Mononuclear cell (primary cell): ENCODE data around the gene SH3RF1. TPM values are rescaled to one million over a fixed set of nuclear protein-coding genes. Genes with fewer than 3 reads are reported as not detected.

Experiments
- H3K27me3 ChIP-seq: 2 replicates; pipeline ENCODE4 v1.6.0; 2011; ENCODE audit warnings: low read length, control low read depth; ENCODE audit not compliant: insufficient read depth
- H3K4me1 ChIP-seq: 2 replicates; pipeline ENCODE4 v1.5.1; 2011; ENCODE audit warnings: mild to moderate bottlenecking, low read length, control low read depth; ENCODE audit not compliant: insufficient read depth
- H3K4me3 ChIP-seq: 2 replicates; pipeline ENCODE4 v1.5.1; 2011; ENCODE audit warnings: mild to moderate bottlenecking, low read length, moderate library complexity
- H3K9me3 ChIP-seq: 2 replicates; pipeline ENCODE4 v1.5.1; 2011; ENCODE audit warnings: low read depth, mild to moderate bottlenecking, control low read depth, low read length
- total RNA-seq: library from RNA; depleted of rRNA; stranded (reverse); fragments of >200 nt; gene quantifications from one replicate; pipeline ENCODE4 v1.2.3, GENCODE V29; 2012

Gene SH3RF1
- total RNA-seq, 1 donor: 0.94 TPM

DNA sequence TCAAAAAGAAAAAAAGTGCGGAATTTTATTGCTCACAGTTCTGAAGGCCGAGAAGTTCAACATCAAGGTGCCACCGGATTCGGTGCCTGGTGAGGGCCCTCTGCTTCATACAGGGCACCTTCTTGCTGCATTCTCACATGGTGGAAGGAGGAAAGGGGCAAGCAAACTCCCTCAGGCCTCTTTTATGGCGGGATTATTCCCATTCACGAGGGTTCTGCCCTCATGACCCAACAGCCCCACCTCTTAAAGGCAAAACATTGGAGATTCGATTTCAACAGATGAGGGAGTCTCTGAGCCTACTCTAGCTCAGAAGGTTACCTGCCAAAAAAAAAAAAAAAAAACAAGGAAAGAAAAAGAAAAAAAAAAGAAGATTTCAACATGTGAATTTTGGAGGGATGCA, 196.6 kb downstream of the SH3RF1 start:
- H3K4me1 ChIP-seq: peaks cover 3% of the 10 kb centered on the region
- no peaks in the 10 kb centered on the region for H3K27me3 ChIP-seq
- H3K9me3 ChIP-seq: no peaks in the 10 kb centered on the region
- H3K4me3 ChIP-seq: no peak overlapping the region

GRCh38 chr4:169071747-169072146, 199.0 kb downstream of the SH3RF1 start:
- Histone ChIP-seq H3K9me3 (no peaks in the 10 kb centered on the region), H3K27me3 (no peaks in the 10 kb centered on the region), H3K4me1 (peaks cover 5% of the 10 kb centered on the region), H3K4me3 (no peak overlapping the region)

DNA sequence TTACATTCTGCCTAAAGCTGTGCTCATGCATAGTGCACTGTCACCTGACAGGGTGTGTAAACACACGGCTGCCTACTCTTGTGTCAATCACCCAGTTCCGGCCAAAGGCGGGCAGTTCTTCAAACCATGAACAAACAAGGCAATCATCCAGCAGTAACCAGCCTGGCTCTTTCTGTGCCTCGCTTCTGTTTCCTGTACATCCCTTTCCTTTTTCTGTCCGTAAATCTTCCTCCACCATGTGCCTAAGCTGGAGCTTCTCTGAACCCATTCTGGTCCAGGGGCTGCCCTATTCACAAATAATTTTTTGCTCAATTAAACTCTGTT, 199.9 kb downstream of the SH3RF1 start:
- Histone ChIP-seq H3K4me3 (no peak overlapping the region), H3K4me1 (peaks cover 5% of the 10 kb centered on the region), H3K9me3 (no peaks in the 10 kb centered on the region), H3K27me3 (no peaks in the 10 kb centered on the region)

DNA sequence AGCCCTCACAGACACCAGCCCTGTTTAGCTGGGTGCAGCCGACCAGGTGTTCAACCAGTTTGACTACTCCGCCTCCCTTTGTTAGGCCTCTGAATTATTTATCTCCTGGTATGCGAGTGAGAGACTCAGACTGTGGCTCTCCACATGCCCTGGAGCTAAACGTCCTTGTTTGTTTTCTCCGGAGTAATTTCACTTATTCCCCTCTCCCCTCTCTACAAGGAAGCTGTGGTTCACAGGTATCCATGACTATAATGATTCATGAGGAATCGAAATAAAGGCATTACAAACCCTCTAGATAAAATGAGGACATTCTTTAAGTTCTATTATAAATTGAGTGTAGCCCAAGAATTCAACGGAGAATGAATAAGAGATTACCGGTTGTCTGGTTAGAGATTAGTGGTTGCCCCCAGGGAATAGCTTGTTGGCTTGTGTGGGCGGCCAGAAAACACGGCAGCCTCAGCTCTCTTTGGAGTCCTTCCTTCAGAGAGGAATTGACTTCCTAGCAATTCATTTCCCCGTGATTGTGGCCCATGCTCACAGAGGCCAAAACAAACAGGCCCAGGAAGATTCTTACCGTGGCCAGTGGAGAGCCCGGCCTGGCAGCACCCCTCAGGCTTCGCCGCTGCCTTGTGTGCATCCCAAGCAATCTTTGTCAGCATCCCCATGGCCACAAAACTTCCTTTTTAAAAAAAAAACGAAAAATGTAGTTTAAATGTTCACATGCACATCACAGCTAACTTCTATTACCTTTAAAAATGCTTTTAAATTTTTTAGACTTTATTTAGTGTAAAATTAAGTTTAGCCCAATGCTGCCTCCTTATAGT, 200.5 kb downstream of the SH3RF1 start:
- Histone ChIP-seq H3K9me3 (no peaks in the 10 kb centered on the region), H3K4me1 (peaks cover 5% of the 10 kb centered on the region), H3K27me3 (no peaks in the 10 kb centered on the region), H3K4me3 (no peak overlapping the region)

- Histone ChIP-seq H3K4me1 (peaks cover 5% of the 10 kb centered on the region), H3K9me3 (no peaks in the 10 kb centered on the region), H3K27me3 (no peaks in the 10 kb centered on the region), H3K4me3 (no peak overlapping the region)
Measured at GRCh38 chr4:169068423-169068822, 202.3 kb downstream of the SH3RF1 start.

GRCh38 chr4:169066934-169067333, 203.8 kb downstream of the SH3RF1 start:
- Histone ChIP-seq H3K4me3 (no peak overlapping the region), H3K27me3 (no peaks in the 10 kb centered on the region)

DNA sequence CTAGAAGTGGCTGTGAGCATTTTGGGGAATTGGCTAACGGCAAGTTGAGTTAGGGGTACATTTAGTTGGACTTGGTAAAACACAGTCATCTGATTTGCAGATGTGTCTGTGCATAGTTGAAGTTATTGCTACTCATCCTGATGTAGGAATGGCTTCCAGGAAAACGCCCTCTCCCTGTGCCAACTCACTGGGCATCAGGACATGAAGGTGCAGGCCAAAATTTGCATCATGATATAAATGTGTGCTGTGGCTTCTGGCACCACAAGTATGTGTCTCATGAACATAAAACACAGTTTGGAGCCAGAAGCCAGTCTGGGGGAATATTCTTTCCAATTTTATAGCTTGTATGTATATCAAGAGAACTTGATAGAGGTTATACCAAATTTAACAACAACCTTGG, 206.5 kb downstream of the SH3RF1 start:
- no peaks in the 10 kb centered on the region for H3K9me3 ChIP-seq
- H3K27me3 ChIP-seq: no peaks in the 10 kb centered on the region
- peaks cover 5% of the 10 kb centered on the region for H3K4me1 ChIP-seq
- H3K4me3 ChIP-seq: no peak overlapping the region

More at GRCh38 chr4:169066934-169067333, 203.8 kb downstream of the SH3RF1 start:
- Histone ChIP-seq H3K4me1 (peaks cover 5% of the 10 kb centered on the region), H3K9me3 (no peaks in the 10 kb centered on the region)

- Histone ChIP-seq H3K4me3 (no peak overlapping the region), H3K27me3 (no peaks in the 10 kb centered on the region), H3K9me3 (no peaks in the 10 kb centered on the region), H3K4me1 (peaks cover 3% of the 10 kb centered on the region)
Measured at GRCh38 chr4:169063441-169063840, 207.3 kb downstream of the SH3RF1 start.

DNA sequence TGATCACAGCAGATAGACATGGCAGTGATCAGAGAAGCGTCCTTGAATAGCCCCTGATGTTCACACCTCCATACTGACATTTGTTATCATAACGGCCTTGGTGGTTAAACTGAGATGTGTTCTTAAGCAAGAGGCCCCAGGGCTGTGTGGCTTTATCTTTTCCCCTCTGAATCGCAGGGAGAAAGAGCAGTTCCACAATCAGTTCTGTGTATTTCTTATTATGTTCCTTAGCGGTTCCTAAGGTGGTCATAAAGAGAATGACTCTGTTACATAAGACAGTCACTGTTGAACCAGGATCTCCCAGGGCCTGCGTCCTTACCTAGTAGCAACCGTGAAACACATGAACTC, 207.9 kb downstream of the SH3RF1 start:
- H3K9me3 ChIP-seq: no peaks in the 10 kb centered on the region
- no peaks in the 10 kb centered on the region for H3K27me3 ChIP-seq
- no peaks in the 10 kb centered on the region for H3K4me1 ChIP-seq
- no peak overlapping the region for H3K4me3 ChIP-seq

DNA sequence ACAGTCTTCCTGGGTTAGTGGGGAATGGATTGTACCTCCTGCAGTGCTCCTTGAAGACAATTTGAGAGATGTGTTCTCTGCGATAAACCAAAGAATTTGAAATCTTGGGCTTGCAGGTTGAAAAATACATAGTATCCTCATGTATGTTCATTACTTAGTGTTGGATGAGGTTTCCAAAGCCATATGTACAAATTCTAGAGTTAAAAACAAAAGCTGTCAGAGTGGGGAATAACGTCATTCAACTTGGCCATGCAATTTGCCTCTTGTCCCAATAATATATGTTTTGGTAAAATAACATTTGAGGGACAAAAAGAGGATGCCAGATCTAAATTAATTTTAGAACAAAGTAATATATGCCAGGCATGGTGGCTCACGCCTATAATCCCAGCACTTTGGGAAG, 209.4 kb downstream of the SH3RF1 start:
- Histone ChIP-seq H3K27me3 (no peaks in the 10 kb centered on the region), H3K4me3 (no peak overlapping the region), H3K9me3 (no peaks in the 10 kb centered on the region), H3K4me1 (no peaks in the 10 kb centered on the region)

DNA sequence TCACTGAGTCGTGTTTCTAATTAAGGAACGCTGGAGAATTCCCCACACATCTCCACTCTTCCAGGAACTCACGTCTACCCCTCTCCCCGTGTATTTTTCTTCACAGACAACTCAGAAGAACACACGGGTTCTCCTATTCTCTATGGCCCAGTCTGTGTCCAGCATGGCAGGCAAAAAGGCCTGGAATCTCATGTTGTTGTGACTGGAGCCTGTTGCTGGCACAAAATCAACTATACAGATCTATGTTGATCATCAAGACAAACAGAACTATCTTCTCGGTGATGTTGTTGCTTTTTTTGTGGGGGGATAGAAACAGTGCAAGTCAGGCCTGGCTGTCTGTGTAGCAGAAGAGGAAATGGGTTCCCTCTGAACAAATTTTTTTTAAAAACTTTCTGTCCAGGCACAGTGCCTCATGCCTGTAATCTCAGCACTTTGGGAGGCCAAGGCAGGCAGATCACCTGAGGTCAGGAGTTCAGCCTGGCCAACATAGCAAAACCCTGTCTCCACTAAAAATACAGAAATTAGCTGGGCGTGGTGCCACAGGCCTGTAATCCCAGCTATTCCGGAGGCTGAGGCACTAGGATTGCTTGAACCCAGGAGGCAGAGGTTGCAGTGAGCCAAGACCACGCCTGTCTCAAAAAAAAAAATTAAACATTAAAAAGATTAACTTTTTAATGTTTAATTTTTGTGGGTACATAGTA, 210.2 kb downstream of the SH3RF1 start:
- Histone ChIP-seq H3K4me1 (no peaks in the 10 kb centered on the region), H3K9me3 (no peaks in the 10 kb centered on the region), H3K4me3 (no peak overlapping the region), H3K27me3 (no peaks in the 10 kb centered on the region)

GRCh38 chr4:169059306-169060211, 211.2 kb downstream of the SH3RF1 start:
- no peaks in the 10 kb centered on the region for H3K27me3 ChIP-seq
- no peaks in the 10 kb centered on the region for H3K9me3 ChIP-seq
- H3K4me1 ChIP-seq: no peaks in the 10 kb centered on the region
- H3K4me3 ChIP-seq: no peak overlapping the region

GRCh38 chr4:169058312-169058711, 212.4 kb downstream of the SH3RF1 start:
- H3K9me3 ChIP-seq: no peaks in the 10 kb centered on the region
- H3K27me3 ChIP-seq: no peaks in the 10 kb centered on the region
- H3K4me1 ChIP-seq: no peaks in the 10 kb centered on the region
- no peak overlapping the region for H3K4me3 ChIP-seq

DNA sequence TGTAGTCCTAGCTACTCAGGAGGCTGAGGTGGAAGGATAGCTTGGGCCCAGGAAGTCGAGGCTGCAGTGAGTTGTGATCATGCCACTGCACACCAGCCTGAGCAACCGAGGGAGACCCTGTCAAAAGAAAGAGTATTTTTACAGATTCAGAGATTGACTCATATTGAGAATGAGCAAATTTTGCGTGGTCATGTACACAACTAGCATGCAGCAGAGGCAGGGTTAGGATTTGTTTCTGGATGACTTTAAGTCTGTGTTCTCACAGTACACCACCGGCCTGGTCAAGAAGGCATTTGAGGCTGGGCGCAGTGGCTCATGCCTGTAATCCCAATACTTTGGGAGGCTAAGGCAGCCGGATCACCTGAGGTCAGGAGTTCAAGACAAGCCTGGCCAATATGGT, 215.9 kb downstream of the SH3RF1 start:
- Histone ChIP-seq H3K27me3 (no peaks in the 10 kb centered on the region), H3K9me3 (no peaks in the 10 kb centered on the region), H3K4me1 (no peaks in the 10 kb centered on the region), H3K4me3 (no peak overlapping the region)

DNA sequence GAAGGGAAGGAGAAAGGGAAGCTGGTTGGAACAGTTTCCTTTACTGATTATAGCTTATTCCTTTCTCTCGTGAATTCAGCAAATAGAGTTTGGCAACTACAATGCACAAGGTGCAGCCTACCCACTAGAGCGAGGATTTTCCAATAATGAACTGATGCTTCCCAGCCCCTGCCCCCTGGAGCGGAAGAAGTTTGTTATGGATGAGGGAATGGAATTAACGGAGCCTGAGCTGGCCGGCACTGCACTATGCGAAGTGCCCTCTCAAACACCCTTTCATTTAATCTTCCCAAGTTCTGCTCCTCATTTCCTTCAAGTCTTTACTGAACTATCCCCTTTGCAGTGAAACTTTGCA, 218.2 kb downstream of the SH3RF1 start:
- Histone ChIP-seq H3K27me3 (no peaks in the 10 kb centered on the region), H3K4me3 (no peak overlapping the region), H3K9me3 (no peaks in the 10 kb centered on the region), H3K4me1 (no peaks in the 10 kb centered on the region)
